Measurements from ENCODE around the gene NCS1.

The NCS1 gene

DNA sequence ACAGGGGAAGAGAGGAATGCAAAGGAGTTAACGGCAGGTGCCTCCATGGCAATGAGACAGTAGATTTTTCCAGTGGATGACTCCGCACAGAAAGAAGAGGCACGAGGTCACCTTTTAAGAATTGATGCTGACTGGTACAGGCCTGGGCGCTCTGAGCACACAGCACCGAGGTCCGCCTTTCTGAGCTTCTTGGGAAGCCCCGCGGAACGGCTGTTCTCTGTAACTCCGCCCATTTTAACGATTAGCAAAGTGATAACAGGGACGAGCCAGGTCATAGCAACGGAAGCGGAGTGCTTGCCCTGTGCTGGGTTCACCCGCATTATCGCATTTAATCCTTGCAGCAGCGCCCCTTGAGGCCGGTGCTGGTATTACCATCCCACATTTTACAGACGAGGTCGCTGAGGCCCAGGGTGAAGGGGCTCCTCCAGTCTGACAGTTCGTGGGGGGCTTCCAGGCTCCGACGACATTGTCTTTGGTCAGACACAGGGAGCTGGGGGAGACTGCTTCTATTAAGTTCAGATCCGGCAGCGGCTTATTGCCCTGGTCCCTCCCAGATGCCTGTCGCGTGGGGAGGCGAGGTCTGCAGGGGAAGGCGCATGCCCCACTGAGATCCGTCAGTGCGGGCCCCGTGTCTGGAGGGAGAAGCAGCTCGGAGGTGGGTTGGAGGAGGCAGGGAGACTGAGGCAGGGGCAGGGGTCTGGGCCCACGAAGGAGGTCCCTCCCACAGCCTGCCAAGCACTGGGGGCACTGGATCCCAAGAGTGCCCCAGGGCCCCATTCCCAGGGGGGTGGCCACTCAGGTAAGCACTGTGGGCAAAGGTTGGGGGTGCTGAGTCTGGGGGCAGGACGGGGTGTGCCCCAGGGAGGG, 71.0 kb downstream of the NCS1 start:
- peak; percentile 85 for TF ChIP-seq GATA2 (IDR thresholded peaks at IDR 0.05; ENCODE audit: low read depth, low read length)
- no peak for TF ChIP-seq GATA3 (IDR thresholded peaks at IDR 0.05; ENCODE audit: low read depth, low read length)

DNA sequence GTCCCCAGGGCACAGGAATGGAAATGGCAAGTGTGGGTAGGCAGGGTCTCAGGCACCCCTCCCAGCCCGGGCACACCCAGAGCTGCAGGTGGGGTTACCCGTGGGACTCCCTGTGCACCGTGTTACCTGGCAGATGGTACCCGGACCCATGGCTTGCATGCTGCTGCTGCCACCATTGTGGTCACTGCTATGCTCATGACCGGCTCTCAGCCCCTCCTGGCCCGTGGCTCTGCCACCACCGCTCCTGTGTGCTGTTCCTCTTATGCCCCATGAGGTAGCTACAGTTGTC, 71.6 kb downstream of the NCS1 start:
- no peak for TF ChIP-seq GATA3 (IDR thresholded peaks at IDR 0.05; ENCODE audit: low read depth, low read length)
- TF ChIP-seq GATA2 (IDR thresholded peaks at IDR 0.05; ENCODE audit: low read depth, low read length) = no peak

DNA sequence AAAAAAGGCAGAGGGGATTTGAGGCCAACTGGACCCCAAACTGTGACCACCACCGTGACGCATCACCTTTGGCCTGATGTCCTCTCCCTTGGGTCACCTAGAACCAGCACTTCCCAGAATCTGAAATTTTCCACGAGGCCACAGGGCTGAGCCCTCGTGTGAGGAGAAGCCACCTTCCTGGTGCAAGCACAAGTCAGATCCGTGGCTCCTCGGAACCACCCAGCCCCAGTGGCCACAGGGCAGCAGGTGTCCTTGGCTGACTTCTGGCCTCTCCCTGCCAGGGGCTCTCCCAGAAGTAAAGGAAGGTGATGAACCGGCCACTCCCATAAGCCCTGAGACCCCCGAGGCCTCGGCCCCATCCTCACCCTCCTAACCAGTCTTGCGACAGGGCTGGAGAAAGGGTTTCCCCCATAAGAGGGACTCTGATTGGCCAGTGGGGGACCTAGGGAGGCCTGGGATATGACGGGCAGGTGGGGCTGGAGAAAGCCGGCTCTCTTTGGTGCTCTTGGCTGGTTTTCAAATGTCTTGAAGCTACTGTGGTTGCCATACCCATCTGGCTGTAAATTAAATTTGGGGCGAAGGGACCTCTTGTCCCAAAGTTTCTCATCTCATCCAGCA, 72.5 kb downstream of the NCS1 start:
- TF ChIP-seq GATA2 (IDR thresholded peaks at IDR 0.05; ENCODE audit: low read depth, low read length) (no peak), GATA3 (IDR thresholded peaks at IDR 0.05; ENCODE audit: low read depth, low read length) (no peak)

DNA sequence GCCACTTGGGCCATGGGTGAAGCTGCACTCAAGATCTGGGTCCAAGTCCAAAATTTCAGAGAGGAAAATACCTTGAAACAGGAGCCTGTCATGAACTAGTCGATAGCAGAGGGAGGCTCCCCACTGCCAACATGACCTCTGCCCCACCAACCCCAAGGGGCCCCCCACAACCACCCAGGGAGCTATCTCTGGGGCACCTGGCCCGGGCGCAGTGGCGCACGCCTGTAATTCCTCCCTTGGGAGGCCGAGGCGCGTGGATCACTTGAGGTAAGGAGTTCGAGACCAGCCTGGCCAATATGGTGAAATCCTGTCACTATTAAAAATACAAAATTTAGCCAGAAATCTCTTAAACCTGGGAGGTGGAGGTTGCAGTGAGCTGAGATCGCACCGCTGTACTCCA, 73.3 kb downstream of the NCS1 start:
- TF ChIP-seq GATA2 (IDR thresholded peaks at IDR 0.05; ENCODE audit: low read depth, low read length) (no peak), GATA3 (IDR thresholded peaks at IDR 0.05; ENCODE audit: low read depth, low read length) (no peak)

DNA sequence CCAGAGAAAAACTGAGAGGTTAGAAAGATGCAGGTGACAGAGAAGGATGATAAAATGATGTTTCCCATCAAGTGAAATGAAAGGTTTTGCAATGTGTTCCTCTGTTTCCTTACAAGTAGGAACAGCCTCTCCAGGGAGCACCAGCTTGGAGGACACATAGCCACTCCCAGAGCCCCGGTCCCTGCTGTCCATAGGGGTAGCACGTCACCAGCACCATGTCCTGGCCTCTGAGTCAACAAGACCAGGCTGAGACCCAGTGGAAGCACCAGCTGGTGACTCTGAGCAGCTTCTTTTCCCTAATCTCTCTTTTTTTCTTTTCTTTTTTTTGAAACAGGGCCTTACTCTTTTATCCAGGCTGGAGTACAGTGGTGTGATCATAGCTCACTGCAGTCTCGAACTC, 73.9 kb downstream of the NCS1 start:
- TF ChIP-seq GATA3 (IDR thresholded peaks at IDR 0.05; ENCODE audit: low read depth, low read length) = no peak
- no peak for TF ChIP-seq GATA2 (IDR thresholded peaks at IDR 0.05; ENCODE audit: low read depth, low read length)

DNA sequence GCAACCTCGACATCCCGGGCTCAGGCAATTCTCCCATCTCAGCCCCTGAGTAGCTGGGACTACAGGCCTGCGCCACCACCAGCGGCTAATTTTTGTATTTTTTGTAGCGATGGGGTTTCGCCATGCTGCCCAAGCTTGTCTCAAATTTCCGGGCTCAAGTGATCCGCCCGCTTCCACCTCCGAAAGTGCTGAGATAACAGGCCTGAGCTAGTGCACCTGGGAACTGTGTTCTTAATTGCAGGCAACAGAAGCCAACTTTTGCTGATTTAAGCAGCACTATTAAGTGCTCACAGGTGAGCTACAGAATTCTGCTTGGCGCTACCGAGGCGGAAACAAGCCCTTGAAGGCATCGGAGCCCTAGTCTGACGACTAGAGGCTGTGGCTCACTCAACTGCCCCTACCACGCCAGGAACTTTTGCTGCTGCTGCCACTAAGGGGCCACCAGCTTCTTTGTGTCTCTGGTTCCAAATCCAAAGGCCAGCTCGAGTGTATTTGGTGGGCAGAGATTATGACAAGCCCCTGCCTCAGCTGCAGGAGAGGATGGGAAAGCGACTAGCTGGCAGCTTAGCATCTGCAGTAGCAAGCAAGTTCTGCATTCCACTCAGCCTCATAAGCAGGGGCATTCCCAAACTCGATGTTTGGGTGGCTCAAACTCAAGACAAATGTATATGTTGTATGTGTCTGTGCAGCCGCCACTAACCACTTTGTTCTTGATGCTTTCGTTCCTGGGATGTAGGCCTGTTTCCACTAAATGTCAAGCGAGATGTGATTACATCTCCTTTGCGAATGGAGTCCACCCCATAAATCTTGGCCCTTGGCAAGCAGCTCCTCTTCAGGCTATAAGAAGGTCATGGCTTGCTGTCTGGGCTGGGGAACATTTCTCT, 82.8 kb downstream of the NCS1 start:
- peak; percentile 68 for TF ChIP-seq GATA2 (IDR thresholded peaks at IDR 0.05; ENCODE audit: low read depth, low read length)
- TF ChIP-seq GATA3 (IDR thresholded peaks at IDR 0.05; ENCODE audit: low read depth, low read length) = 0 out of 2 replicates have a peak, but pooled peaks have one; percentile 32

DNA sequence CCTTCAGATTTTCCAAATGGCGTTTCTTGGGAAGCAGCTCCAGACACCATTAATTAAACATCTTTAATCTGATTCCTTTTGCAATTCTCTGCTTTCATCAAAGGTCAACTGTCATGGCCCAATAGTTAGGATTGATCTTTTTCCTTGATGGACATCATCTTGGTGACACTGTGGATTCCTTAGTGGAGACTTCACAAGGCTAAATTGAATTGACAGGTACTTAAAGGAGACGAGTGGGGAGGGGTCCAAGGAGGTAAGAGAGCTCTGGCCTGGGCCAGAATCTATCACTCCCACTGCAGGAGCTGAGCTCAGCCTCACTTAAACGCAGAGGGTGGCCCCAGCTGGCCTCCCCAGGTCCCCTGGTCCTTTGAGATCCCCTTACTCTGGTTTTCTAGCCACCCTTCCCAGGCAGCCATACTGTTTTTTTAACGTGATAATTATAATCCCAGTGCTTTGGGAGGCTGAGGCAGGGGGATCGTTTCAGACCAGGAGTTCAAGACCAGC, 83.5 kb downstream of the NCS1 start:
- no peak for TF ChIP-seq GATA2 (IDR thresholded peaks at IDR 0.05; ENCODE audit: low read depth, low read length)
- TF ChIP-seq GATA3 (IDR thresholded peaks at IDR 0.05; ENCODE audit: low read depth, low read length) = no peak

DNA sequence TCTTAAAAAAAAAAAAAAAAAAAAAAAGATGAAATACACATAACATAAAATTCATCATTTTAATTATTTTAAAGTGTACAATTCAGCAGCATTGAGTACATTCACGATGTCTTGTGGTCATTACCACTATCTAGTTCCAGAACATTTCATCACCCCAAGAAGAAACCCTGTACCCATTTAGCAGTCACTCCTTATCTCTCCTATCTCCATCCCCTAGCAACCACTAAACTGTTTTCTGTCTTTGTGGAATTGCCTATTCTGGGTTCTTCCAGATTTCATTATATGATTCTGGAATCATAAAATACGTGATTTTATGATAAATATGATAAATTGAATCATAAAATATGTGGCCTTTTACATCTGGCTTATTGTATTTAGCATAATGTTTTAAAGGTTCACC, 84.4 kb downstream of the NCS1 start:
- peak; percentile 93 for TF ChIP-seq GATA3 (IDR thresholded peaks at IDR 0.05; ENCODE audit: low read depth, low read length)
- peak; percentile 79; the same call in 1 of the 2 replicates for TF ChIP-seq GATA2 (IDR thresholded peaks at IDR 0.05; ENCODE audit: low read depth, low read length)

DNA sequence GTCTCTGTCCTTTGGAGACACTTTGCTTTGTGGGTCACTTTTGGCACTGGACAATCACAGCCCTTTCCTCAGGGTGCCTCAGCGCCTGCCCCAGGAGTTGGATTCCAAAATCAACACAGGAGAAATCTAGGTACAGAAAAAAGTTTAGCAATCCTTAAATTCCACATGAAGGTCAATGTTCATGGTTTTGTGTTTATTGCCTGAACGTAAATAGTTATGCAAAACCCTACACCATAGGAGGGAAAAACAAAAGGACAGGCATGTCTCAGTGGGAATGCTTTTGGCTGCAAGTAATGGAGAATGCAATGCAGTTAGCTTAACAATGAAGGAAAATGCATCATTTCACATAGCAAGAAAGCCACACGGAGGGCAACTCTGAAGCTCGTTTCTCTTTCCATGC, 86.8 kb downstream of the NCS1 start:
- TF ChIP-seq GATA2 (IDR thresholded peaks at IDR 0.05; ENCODE audit: low read depth, low read length) (no peak), GATA3 (IDR thresholded peaks at IDR 0.05; ENCODE audit: low read depth, low read length) (no peak)

DNA sequence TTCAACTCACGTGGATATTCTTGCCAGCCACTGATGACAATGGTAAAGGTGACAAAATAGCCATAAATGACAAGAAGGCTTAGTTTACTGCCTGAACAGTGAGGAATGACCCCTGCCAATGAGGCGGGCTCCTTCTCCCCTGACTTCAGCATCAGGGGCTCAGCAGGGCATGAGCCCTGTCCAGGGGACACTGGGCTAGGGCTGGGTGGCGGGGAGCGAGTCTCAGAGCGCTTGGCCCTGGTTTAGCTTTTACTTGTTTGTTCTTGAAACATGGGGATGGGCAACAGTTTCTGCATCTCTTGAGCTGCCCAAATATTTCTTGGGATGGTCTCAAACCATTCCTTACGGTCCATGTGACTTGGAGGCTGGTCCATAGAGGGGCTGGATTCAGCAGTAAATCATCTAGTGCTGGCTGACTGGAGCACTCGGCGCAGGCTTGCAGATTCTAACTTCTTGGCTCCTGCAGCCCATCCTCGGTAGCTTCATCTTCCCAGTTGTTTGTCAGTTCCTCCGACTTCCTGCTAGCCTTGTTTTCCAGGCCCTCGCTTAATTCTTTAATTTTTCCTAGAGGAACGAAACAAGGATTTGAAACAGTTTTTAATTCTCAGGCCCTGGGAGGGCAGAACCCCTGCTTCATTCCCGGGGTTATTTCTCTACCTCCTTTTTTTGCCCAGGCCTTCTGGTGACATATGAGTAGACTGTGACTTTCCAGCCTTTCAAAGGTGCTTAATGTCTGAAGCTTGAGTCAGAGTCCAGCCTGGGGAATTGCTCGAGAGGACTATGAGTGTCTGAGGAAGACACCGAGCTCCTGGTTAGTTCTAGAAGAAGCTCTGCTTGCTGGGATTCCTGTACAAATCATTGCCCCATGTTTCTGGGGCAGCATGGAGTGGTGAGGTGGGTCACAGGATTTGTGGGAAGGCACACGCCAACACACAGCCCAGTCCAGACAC, 88.9 kb downstream of the NCS1 start:
- TF ChIP-seq GATA2 (IDR thresholded peaks at IDR 0.05; ENCODE audit: low read depth, low read length) (no peak), GATA3 (IDR thresholded peaks at IDR 0.05; ENCODE audit: low read depth, low read length) (no peak)

DNA sequence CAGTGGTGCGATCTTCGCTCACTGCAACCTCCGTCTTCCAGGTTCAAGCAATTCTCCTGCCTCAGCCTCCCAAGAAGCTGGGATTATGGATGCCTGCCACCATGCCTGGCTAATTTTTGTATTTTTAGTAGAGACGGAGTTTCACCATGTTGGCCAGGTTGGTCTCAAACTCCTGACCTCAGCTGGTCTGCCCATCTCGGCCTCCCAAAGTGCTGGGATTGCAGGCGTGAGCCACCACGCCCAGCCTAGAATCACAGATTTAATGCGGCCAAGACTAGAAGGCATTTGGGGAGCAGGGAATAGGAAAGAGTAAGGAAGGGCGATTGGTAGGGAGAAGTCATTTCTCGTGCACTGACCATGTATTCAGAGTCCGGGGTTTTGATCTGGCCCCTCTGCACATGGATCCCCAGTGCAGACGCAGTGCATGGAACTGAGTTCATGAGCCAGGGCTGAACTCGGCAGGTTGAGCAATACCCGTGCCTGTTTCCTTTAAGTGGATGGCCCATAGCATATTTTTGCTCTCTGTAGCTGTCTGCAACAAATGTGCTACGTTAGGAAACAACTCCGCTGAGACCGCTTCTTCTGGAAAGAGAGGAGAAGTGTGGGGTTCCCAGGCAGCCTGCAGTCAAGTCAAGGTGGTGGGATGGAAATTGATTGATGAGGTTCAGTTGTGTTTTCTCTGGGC, 90.0 kb downstream of the NCS1 start:
- no peak for TF ChIP-seq GATA3 (IDR thresholded peaks at IDR 0.05; ENCODE audit: low read depth, low read length)
- TF ChIP-seq GATA2 (IDR thresholded peaks at IDR 0.05; ENCODE audit: low read depth, low read length) = no peak

DNA sequence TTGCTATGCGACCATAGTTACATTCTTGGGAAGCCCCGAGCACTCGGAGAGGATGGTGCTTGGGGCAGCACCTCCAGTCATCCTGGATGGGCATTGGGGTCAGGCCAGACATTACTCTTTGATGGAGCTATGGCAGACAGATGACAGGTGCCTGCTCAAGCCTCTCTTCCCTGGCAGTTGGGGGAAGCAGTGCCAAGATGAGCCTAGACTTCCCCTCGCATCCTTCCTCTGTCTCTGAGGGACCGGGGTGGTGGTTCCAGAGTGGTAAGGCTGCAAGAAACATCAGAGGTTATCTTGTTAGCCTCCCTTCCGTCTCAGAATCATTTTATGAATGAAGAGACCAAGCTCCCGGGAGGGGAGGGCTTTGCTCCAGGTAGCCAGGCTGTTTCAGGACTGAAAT, 90.6 kb downstream of the NCS1 start:
- TF ChIP-seq GATA2 (IDR thresholded peaks at IDR 0.05; ENCODE audit: low read depth, low read length) (no peak), GATA3 (IDR thresholded peaks at IDR 0.05; ENCODE audit: low read depth, low read length) (no peak)

All from SH-SY5Y (cell line).